PFSK-1 (cell line): Measurements from ENCODE around the gene CPA1.

Experiments used
- POLR2AphosphoS5 ChIP-seq: IDR thresholded peaks from 2 replicates; pipeline ENCODE4 v1.6.1; 2012; ENCODE audit warnings: low read depth, mild to moderate bottlenecking, control low read depth, low read length, moderate library complexity
- TF ChIP-seq, protein P1 (sequence below), 2 experiments: IDR thresholded peaks; 2 replicates each; pipeline versions ENCODE4 v1.6.1 to v1.8.0; 2011 to 2012; ENCODE audit warnings: low read depth in 2 of 2, low read length in 2 of 2, control low read depth in 1 of 2, inconsistent platforms in 1 of 2, mild to moderate bottlenecking in 1 of 2, moderate library complexity in 1 of 2; ENCODE audit not compliant: insufficient read depth in 1 of 2

DNA sequence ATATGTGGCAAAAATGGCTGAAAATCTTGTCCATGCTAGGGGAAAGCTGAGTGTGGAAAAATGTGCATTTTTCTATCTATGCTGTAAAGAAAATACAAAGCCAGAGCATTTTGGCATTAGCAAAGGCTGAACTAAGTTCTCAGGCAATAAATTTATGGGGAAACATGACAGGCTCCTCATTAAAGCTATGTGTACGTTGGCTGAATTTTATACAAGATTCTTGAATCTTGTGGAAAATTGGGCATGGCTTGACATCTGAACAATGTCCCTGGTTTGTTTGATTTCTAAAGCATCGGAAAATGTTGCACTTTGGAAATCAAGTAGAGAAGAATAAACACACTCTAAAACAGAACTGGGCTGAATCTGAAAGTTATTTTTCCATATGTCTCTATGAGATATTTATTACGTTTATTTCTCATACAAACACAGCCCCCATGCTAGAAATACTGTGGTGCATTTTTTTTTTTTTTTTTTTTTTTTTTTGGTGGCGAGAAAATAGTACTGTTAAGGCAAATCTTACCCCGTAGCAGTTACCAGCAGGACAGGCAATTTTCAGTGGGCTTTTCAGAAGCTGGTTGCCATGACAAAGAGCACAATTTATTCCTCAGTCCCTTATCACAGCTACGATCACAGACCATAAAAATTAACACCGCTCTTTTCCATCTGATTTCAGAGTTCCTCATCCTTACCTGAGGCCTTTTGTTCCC lies 16.9 kb downstream of the CPA1 start:
- no peak for TF ChIP-seq POLR2AphosphoS5
- TF ChIP-seq, protein P1, sequence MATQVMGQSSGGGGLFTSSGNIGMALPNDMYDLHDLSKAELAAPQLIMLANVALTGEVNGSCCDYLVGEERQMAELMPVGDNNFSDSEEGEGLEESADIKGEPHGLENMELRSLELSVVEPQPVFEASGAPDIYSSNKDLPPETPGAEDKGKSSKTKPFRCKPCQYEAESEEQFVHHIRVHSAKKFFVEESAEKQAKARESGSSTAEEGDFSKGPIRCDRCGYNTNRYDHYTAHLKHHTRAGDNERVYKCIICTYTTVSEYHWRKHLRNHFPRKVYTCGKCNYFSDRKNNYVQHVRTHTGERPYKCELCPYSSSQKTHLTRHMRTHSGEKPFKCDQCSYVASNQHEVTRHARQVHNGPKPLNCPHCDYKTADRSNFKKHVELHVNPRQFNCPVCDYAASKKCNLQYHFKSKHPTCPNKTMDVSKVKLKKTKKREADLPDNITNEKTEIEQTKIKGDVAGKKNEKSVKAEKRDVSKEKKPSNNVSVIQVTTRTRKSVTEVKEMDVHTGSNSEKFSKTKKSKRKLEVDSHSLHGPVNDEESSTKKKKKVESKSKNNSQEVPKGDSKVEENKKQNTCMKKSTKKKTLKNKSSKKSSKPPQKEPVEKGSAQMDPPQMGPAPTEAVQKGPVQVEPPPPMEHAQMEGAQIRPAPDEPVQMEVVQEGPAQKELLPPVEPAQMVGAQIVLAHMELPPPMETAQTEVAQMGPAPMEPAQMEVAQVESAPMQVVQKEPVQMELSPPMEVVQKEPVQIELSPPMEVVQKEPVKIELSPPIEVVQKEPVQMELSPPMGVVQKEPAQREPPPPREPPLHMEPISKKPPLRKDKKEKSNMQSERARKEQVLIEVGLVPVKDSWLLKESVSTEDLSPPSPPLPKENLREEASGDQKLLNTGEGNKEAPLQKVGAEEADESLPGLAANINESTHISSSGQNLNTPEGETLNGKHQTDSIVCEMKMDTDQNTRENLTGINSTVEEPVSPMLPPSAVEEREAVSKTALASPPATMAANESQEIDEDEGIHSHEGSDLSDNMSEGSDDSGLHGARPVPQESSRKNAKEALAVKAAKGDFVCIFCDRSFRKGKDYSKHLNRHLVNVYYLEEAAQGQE (IDR thresholded peaks at IDR 0.05; ENCODE audit: insufficient read depth in 1 of 2, low read depth in 2 of 2, low read length in 2 of 2), result no peak
